Measurements from ENCODE around the gene POLR2E.

DNA sequence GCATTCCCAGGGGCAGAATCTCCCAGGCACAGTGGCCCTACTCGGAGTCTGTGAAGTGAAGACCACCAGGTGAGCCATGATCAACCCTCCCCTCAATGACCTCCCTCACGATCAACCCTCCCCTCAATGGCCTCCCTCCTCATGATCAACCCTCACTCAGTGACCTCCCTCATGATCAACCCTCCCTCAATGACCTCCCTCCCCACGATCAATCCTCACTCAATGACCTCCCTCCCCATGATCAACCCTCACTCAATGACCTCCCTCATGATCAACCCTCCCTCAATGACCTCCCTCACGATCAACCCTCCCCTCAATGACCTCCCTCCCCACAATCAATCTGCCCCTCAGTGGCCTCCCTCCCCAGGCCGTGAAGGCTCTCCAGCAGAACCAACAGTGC lies 46.8 kb upstream of the POLR2E start:
- TF ChIP-seq, protein P1, sequence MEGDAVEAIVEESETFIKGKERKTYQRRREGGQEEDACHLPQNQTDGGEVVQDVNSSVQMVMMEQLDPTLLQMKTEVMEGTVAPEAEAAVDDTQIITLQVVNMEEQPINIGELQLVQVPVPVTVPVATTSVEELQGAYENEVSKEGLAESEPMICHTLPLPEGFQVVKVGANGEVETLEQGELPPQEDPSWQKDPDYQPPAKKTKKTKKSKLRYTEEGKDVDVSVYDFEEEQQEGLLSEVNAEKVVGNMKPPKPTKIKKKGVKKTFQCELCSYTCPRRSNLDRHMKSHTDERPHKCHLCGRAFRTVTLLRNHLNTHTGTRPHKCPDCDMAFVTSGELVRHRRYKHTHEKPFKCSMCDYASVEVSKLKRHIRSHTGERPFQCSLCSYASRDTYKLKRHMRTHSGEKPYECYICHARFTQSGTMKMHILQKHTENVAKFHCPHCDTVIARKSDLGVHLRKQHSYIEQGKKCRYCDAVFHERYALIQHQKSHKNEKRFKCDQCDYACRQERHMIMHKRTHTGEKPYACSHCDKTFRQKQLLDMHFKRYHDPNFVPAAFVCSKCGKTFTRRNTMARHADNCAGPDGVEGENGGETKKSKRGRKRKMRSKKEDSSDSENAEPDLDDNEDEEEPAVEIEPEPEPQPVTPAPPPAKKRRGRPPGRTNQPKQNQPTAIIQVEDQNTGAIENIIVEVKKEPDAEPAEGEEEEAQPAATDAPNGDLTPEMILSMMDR (IDR thresholded peaks at IDR 0.05 in 4 of 5, conservative IDR thresholded peaks at IDR 0.05 in 1 of 5): no peak
- TF ChIP-seq POLR2A (IDR thresholded peaks at IDR 0.05): no peak
